Activated T-helper 2 cell treated with anti-CD3 and anti-CD28 coated beads, Interferon-gamma antibody, Interleukin-2, Interleukin-4, amounts not matched to agents 10 μg/mL and 5 μg/mL and 100 μg/mL, durations not matched to agents 14 hours and 24 hours and 36 hours (primary cell): Measurements from ENCODE around the gene ZNF628. TPM values are rescaled to one million over a fixed set of nuclear protein-coding genes. Genes with fewer than 3 reads are reported as not detected.

ENCODE experiments used
- DNase-seq: peaks from one replicate; pipeline ENCODE4 v3.0.0; 2021; ENCODE audit warnings: low spot score
- H3K27ac Mint-ChIP-seq: one replicate; pipeline ENCODE4 v1.8.0; 2021; ENCODE audit warnings: mixed read lengths
- H3K27me3 Mint-ChIP-seq: one replicate; pipeline ENCODE4 v1.8.0; 2021; ENCODE audit warnings: low read depth, mixed read lengths
- H3K36me3 Mint-ChIP-seq: one replicate; pipeline ENCODE4 v1.8.0; 2021; ENCODE audit warnings: low read depth, mixed read lengths
- H3K4me1 Mint-ChIP-seq: one replicate; pipeline ENCODE4 v1.8.0; 2021; ENCODE audit warnings: low read depth, mixed read lengths
- H3K4me3 Mint-ChIP-seq: one replicate; pipeline ENCODE4 v1.8.0; 2021; ENCODE audit warnings: low read depth, mild to moderate bottlenecking, moderate library complexity, mixed read lengths
- H3K9me3 Mint-ChIP-seq: one replicate; pipeline ENCODE4 v1.8.0; 2021; ENCODE audit warnings: mixed read lengths
- intact Hi-C: fragments of 100-400 bp; cut with micrococcal nuclease; formaldehyde crosslinking; loops from one replicate; pipeline ENCODE4 v1.15.1; 2023
- total RNA-seq: library from RNA; stranded (reverse); gene quantifications from 2 replicates; pipeline ENCODE4 v1.2.3, GENCODE V29; 2022

The ZNF628 gene
- total RNA-seq, 1 donor from 2014 or later, result 8.6 TPM

- no peaks in the 10 kb centered on the region for H3K27me3 Mint-ChIP-seq
- H3K27ac Mint-ChIP-seq, result no peak overlapping the region
- intact Hi-C loops, result loop anchor here (5.0 kb wide), 2 partner anchors 644 to 1016 kb away; partner anchors contain the start of genes LENG9 and ZNF787
- H3K9me3 Mint-ChIP-seq, result no peaks in the 10 kb centered on the region
- H3K36me3 Mint-ChIP-seq, result peaks cover 3% of the 10 kb centered on the region
- peaks cover 20% of the 10 kb centered on the region for H3K4me1 Mint-ChIP-seq
- peak overlapping the region; percentile 87 for H3K4me3 Mint-ChIP-seq
- no peak for DNase-seq
Observed at GRCh38 chr19:55477905-55478304, 1.5 kb downstream of the ZNF628 start.

- DNase-seq, result no peak
- Mint-ChIP-seq H3K9me3 (no peaks in the 10 kb centered on the region), H3K36me3 (peaks cover 3% of the 10 kb centered on the region), H3K27me3 (no peaks in the 10 kb centered on the region), H3K27ac (no peak overlapping the region), H3K4me3 (peak overlapping the region; percentile 87), H3K4me1 (peaks cover 20% of the 10 kb centered on the region)
- intact Hi-C loops, result loop anchor here (5.0 kb wide), 2 partner anchors 644 to 1016 kb away; partner anchors contain the start of genes LENG9 and ZNF787
Observed at GRCh38 chr19:55478364-55478763, 1.9 kb downstream of the ZNF628 start.

- no peaks in the 10 kb centered on the region for H3K9me3 Mint-ChIP-seq
- H3K4me1 Mint-ChIP-seq, result peaks cover 20% of the 10 kb centered on the region
- intact Hi-C loops, result loop anchor here (5.0 kb wide), 2 partner anchors 643 to 1017 kb away; partner anchors contain the start of genes LENG9 and ZNF787
- no peaks in the 10 kb centered on the region for H3K27me3 Mint-ChIP-seq
- H3K36me3 Mint-ChIP-seq, result peaks cover 3% of the 10 kb centered on the region
- no peak for DNase-seq
- H3K27ac Mint-ChIP-seq, result no peak overlapping the region
- H3K4me3 Mint-ChIP-seq, result peak overlapping the region; percentile 9
Observed at GRCh38 chr19:55479045-55479444, 2.6 kb downstream of the ZNF628 start.

- Mint-ChIP-seq H3K4me3 (peak overlapping the region; percentile 9), H3K27ac (no peak overlapping the region)
- DNase-seq, result no peak
Observed at GRCh38 chr19:55479451-55480230, 3.2 kb downstream of the ZNF628 start.

GRCh38 chr19:55481148-55481793, 4.9 kb downstream of the ZNF628 start:
- no peak for DNase-seq
- Mint-ChIP-seq H3K4me3 (no peak overlapping the region), H3K4me1 (peaks cover 21% of the 10 kb centered on the region), H3K27ac (no peak overlapping the region), H3K9me3 (no peaks in the 10 kb centered on the region), H3K27me3 (no peaks in the 10 kb centered on the region), H3K36me3 (peaks cover 3% of the 10 kb centered on the region)
- intact Hi-C loops, result no loop called here

More at GRCh38 chr19:55479451-55480230, 3.2 kb downstream of the ZNF628 start:
- Mint-ChIP-seq H3K36me3 (peaks cover 3% of the 10 kb centered on the region), H3K9me3 (no peaks in the 10 kb centered on the region), H3K27me3 (no peaks in the 10 kb centered on the region), H3K4me1 (peaks cover 20% of the 10 kb centered on the region)
- intact Hi-C loops, result loop anchor here (5.0 kb wide), 2 partner anchors 643 to 1017 kb away; partner anchors contain the start of genes LENG9 and ZNF787

GRCh38 chr19:55481794-55482155, 5.4 kb downstream of the ZNF628 start:
- Mint-ChIP-seq H3K9me3 (no peaks in the 10 kb centered on the region), H3K36me3 (peaks cover 3% of the 10 kb centered on the region), H3K27me3 (no peaks in the 10 kb centered on the region), H3K4me1 (peaks cover 21% of the 10 kb centered on the region), H3K27ac (no peak overlapping the region), H3K4me3 (no peak overlapping the region)
- intact Hi-C loops, result no loop called here
- DNase-seq, result no peak

GRCh38 chr19:55482156-55482961, 5.9 kb downstream of the ZNF628 start:
- H3K4me1 Mint-ChIP-seq, result peaks cover 27% of the 10 kb centered on the region
- intact Hi-C loops, result no loop called here
- no peaks in the 10 kb centered on the region for H3K36me3 Mint-ChIP-seq

GRCh38 chr19:55482967-55483705, 6.7 kb downstream of the ZNF628 start:
- Mint-ChIP-seq H3K27me3 (no peaks in the 10 kb centered on the region), H3K4me1 (peaks cover 24% of the 10 kb centered on the region), H3K27ac (no peak overlapping the region), H3K4me3 (peak overlapping the region; percentile 5), H3K36me3 (no peaks in the 10 kb centered on the region), H3K9me3 (no peaks in the 10 kb centered on the region)
- no peak for DNase-seq
- intact Hi-C loops, result no loop called here

More at GRCh38 chr19:55482156-55482961, 5.9 kb downstream of the ZNF628 start:
- Mint-ChIP-seq H3K27me3 (no peaks in the 10 kb centered on the region), H3K27ac (no peak overlapping the region), H3K4me3 (no peak overlapping the region), H3K9me3 (no peaks in the 10 kb centered on the region)
- no peak for DNase-seq

GRCh38 chr19:55483706-55484592, 7.5 kb downstream of the ZNF628 start:
- intact Hi-C loops, result no loop called here
- Mint-ChIP-seq H3K27me3 (no peaks in the 10 kb centered on the region), H3K27ac (no peak overlapping the region), H3K36me3 (no peaks in the 10 kb centered on the region), H3K9me3 (no peaks in the 10 kb centered on the region), H3K4me3 (peak overlapping the region; percentile 78), H3K4me1 (peaks cover 18% of the 10 kb centered on the region)
- DNase-seq, result no peak

- Mint-ChIP-seq H3K27ac (peak within 1 kb of the TSS; percentile 68), H3K27me3 (no peaks in the 10 kb centered on the region), H3K9me3 (no peaks in the 10 kb centered on the region), H3K4me1 (peaks cover 14% of the 10 kb centered on the region), H3K36me3 (no peaks in the 10 kb centered on the region), H3K4me3 (peak within 1 kb of the TSS; percentile 80)
- intact Hi-C loops, result no loop called here
- DNase-seq, result peak; percentile 62
Observed at GRCh38 chr19:55484593-55485438, 8.4 kb downstream of the ZNF628 start, which contains the start of gene NAT14. TSS of gene NAT14 (plus strand) at chr19:55485188. CDS start at chr19:55485709, 521 bp downstream.
